ENCODE data around the gene TMEM236. TPM values are rescaled to one million over a fixed set of nuclear protein-coding genes. Genes with fewer than 3 reads are reported as not detected.

The TMEM236 gene
- polyA plus RNA-seq, 1 of the 3 experiments (the other 2 are of a cell fraction): 0.02 TPM

- Histone ChIP-seq H4K20me1 (ENCODE audit: insufficient read depth) (no peaks in the 10 kb centered on the region), H3K9ac (no peak overlapping the region), H3K4me2 (no peak overlapping the region), H3K27ac (ENCODE audit: low read depth in 2 of 2, low read length in 1 of 2) (no peak overlapping the region), H3K36me3 (replicated peaks in 1 of 2; ENCODE audit: control insufficient read depth in 1 of 2, insufficient read depth in 2 of 2, low read length in 1 of 2) (peaks cover 58 to 68% of the 10 kb centered on the region in 2 experiments), H3K27me3 (ENCODE audit: insufficient read depth) (no peaks in the 10 kb centered on the region), H3K9me3 (no peaks in the 10 kb centered on the region), H3K79me2 (ENCODE audit: insufficient read depth) (no peaks in the 10 kb centered on the region), H2AFZ (ENCODE audit: low read depth) (no peak overlapping the region), H3K9me2 (no peaks in the 10 kb centered on the region), H3K4me1 (ENCODE audit: control insufficient read depth in 1 of 2, insufficient read depth in 2 of 2, low read depth in 1 of 2, low read length in 1 of 2) (peaks cover 0 to 2% of the 10 kb centered on the region in 2 experiments; a peak in 1 of 4 replicates), H3F3A (replicated peaks; ENCODE audit: insufficient read depth) (peaks cover 6% of the 10 kb centered on the region), H3K4me3 (ENCODE audit: low read depth in 2 of 2, low read length in 1 of 2) (peak overlapping the region in 1 of 2 experiments; percentile 34; a peak in 2 of 4 replicates)
- ChIA-PET CTCF (interaction anchor here (1.1 kb wide), 1 partner anchor 26 kb away, joined by 3 read pairs; no protein-coding TSS in a partner anchor), POLR2A (no interaction called here)
- 85% methylated on average over 18 of the region's 18 CpGs for WGBS (ENCODE audit: low lambda C conversion rate)
- no peak for TF ChIP-seq TCF12 (IDR thresholded peaks at IDR 0.05)
- TF ChIP-seq CHD2 (IDR thresholded peaks at IDR 0.05; ENCODE audit: low read length, partially characterized antibody): no peak
- no peak for TF ChIP-seq RCOR1 (IDR thresholded peaks at IDR 0.05; ENCODE audit: low read length)
- no peak for TF ChIP-seq EP300 (IDR thresholded peaks at IDR 0.05; ENCODE audit: borderline replicate concordance in 1 of 2, low read depth in 1 of 2, low read length in 1 of 2)
- no peak for TF ChIP-seq TEAD4 (IDR thresholded peaks at IDR 0.05; ENCODE audit: borderline replicate concordance, insufficient read depth)
- TF ChIP-seq JUND (IDR thresholded peaks at IDR 0.05): no peak
- TF ChIP-seq, protein P1, sequence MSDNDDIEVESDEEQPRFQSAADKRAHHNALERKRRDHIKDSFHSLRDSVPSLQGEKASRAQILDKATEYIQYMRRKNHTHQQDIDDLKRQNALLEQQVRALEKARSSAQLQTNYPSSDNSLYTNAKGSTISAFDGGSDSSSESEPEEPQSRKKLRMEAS (IDR thresholded peaks at IDR 0.05; ENCODE audit: low read depth): no peak
- no peak for TF ChIP-seq NFIC (IDR thresholded peaks at IDR 0.05; ENCODE audit: borderline replicate concordance)
- no peak for TF ChIP-seq ELF1 (IDR thresholded peaks at IDR 0.05)
- TF ChIP-seq POLR2AphosphoS5 (IDR thresholded peaks at IDR 0.05; ENCODE audit: low read depth, low read length): no peak
- no peak for TF ChIP-seq MXI1 (IDR thresholded peaks at IDR 0.05; ENCODE audit: low read depth, low read length)
- TF ChIP-seq PBX3 (IDR thresholded peaks at IDR 0.05): no peak
- no peak for TF ChIP-seq USF1 (IDR thresholded peaks at IDR 0.05; ENCODE audit: borderline replicate concordance, low read depth)
- TF ChIP-seq MEF2A (IDR thresholded peaks at IDR 0.05; ENCODE audit: borderline replicate concordance, low read depth): no peak
- no peak for TF ChIP-seq TAF1 (IDR thresholded peaks at IDR 0.05; ENCODE audit: borderline replicate concordance, low read depth, low read length)
- no peak for TF ChIP-seq NRF1 (IDR thresholded peaks at IDR 0.05; ENCODE audit: low read depth, low read length)
- TF ChIP-seq EZH2phosphoT487 (IDR thresholded peaks at IDR 0.05; ENCODE audit: borderline replicate concordance, low read depth): no peak
- TF ChIP-seq SIN3A (IDR thresholded peaks at IDR 0.05; ENCODE audit: borderline replicate concordance, low read depth, low read length): no peak
- peak; percentile 49 for DNase-seq
These were observed 39.1 kb upstream of the TMEM236 start for GRCh38 chr10:17712717-17713471.

Measured in SK-N-SH (cell line).